Suprapubic skin (tissue), 4 donors: ENCODE results near the gene TAC3. TPM values are rescaled to one million over a fixed set of nuclear protein-coding genes. Genes with fewer than 3 reads are reported as not detected.

Experiments
- DNase-seq, 2 donors: peaks; one replicate each; pipeline ENCODE4 v3.0.0-alpha.2; 2019; ENCODE audit warnings: low spot score in 2 of 2
- H3K27ac ChIP-seq: fragments of 200-600 bp; sonication (generic); one replicate; pipeline ENCODE4 v1.5.1; 2019
- H3K27me3 ChIP-seq: fragments of 200-600 bp; sonication (generic); one replicate; pipeline ENCODE4 v1.5.1; 2019
- H3K36me3 ChIP-seq: fragments of 200-600 bp; sonication (generic); one replicate; pipeline ENCODE4 v1.5.1; 2019
- H3K4me1 ChIP-seq: fragments of 200-600 bp; sonication (generic); one replicate; pipeline ENCODE4 v1.5.1; 2019
- H3K4me3 ChIP-seq: fragments of 200-600 bp; sonication (generic); one replicate; pipeline ENCODE4 v1.5.1; 2019; ENCODE audit warnings: mild to moderate bottlenecking
- H3K9me3 ChIP-seq: fragments of 200-600 bp; sonication (generic); one replicate; pipeline ENCODE4 v1.5.1; 2019
- EP300 ChIP-seq: sonication (generic); formaldehyde crosslinking; IDR thresholded peaks from one replicate; pipeline ENCODE4 v1.6.1; 2017; ENCODE audit warnings: antibody characterized with exemption
- POLR2A ChIP-seq, 2 donors: fragments of 450-650 bp; IDR thresholded peaks; one replicate each; pipeline ENCODE4 v1.6.1; 2017; ENCODE audit warnings: antibody characterized with exemption in 2 of 2, mild to moderate bottlenecking in 2 of 2, moderate library complexity in 2 of 2
- POLR2AphosphoS5 ChIP-seq, 3 donors: sonication (generic); formaldehyde crosslinking; IDR thresholded peaks; one replicate each; pipeline ENCODE4 v1.6.1; 2017; ENCODE audit warnings: antibody characterized with exemption in 3 of 3
- WGBS: methylation state at CpG from one replicate; pipeline ENCODE4 v1.1.5; 2018; 5-methylcytosine and 5-hydroxymethylcytosine counted together
- total RNA-seq, 4 donors: library from RNA; depleted of rRNA; stranded (reverse); fragments of >200 nt; gene quantifications; one replicate each; pipeline ENCODE4 v1.1.0, GENCODE V29; 2016
- TF ChIP-seq, protein P1 (sequence below), 2 donors: fragments of 200-600 bp in 1 of 2; fragments of 450-650 bp in 1 of 2; sonication (generic) in 1 of 2; IDR thresholded peaks; one replicate each; pipeline ENCODE4 v1.5.1; 2016 to 2019; ENCODE audit warnings: antibody characterized with exemption in 2 of 2, mild to moderate bottlenecking in 1 of 2, moderate library complexity in 1 of 2

The TAC3 gene
- total RNA-seq, 4 donors from 2014 or later: not detected

GRCh38 chr12:57000393-57000792 lies 15.9 kb downstream of the TAC3 start:
- Histone ChIP-seq H3K4me3 (no peak overlapping the region), H3K27me3 (no peaks in the 10 kb centered on the region), H3K9me3 (no peaks in the 10 kb centered on the region), H3K36me3 (peaks cover 53% of the 10 kb centered on the region), H3K4me1 (peaks cover 18% of the 10 kb centered on the region), H3K27ac (no peak overlapping the region)
- TF ChIP-seq EP300 (no peak), POLR2A (IDR thresholded peaks at IDR 0.05) (no peak), POLR2AphosphoS5 (IDR thresholded peaks at IDR 0.05) (no peak)
- TF ChIP-seq, protein P1, sequence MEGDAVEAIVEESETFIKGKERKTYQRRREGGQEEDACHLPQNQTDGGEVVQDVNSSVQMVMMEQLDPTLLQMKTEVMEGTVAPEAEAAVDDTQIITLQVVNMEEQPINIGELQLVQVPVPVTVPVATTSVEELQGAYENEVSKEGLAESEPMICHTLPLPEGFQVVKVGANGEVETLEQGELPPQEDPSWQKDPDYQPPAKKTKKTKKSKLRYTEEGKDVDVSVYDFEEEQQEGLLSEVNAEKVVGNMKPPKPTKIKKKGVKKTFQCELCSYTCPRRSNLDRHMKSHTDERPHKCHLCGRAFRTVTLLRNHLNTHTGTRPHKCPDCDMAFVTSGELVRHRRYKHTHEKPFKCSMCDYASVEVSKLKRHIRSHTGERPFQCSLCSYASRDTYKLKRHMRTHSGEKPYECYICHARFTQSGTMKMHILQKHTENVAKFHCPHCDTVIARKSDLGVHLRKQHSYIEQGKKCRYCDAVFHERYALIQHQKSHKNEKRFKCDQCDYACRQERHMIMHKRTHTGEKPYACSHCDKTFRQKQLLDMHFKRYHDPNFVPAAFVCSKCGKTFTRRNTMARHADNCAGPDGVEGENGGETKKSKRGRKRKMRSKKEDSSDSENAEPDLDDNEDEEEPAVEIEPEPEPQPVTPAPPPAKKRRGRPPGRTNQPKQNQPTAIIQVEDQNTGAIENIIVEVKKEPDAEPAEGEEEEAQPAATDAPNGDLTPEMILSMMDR (IDR thresholded peaks at IDR 0.05): no peak
- 65% methylated on average over 1 of the region's 1 CpG for WGBS
- DNase-seq: no peak

DNA sequence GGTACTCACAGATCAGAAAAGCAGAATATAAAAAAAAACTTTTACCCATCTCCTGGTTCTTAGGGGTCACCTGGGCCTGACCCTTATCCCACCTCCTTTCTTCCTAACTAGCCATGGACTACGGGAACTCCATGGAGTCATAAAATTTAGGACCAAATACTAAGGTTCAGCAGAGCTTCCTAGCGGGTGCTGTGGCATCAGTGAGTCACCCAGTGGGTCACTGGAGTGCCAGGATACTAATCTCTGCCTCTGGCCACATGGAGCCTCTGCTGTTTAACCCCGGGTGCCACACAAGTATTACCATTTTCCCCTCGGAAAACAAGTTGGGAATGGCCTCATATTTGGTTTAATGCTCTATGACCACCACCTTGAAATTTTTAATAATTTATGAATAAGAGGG lies 16.9 kb downstream of the TAC3 start:
- WGBS: 92% methylated on average over 4 of the region's 4 CpGs
- no peak for TF ChIP-seq POLR2A (IDR thresholded peaks at IDR 0.05)
- TF ChIP-seq, protein P1 (IDR thresholded peaks at IDR 0.05): no peak
- no peak for TF ChIP-seq POLR2AphosphoS5 (IDR thresholded peaks at IDR 0.05)
- TF ChIP-seq EP300: no peak
- Histone ChIP-seq H3K27ac (no peak overlapping the region), H3K36me3 (peaks cover 50% of the 10 kb centered on the region), H3K27me3 (no peaks in the 10 kb centered on the region), H3K4me3 (no peak overlapping the region), H3K9me3 (no peaks in the 10 kb centered on the region), H3K4me1 (peaks cover 9% of the 10 kb centered on the region)
- no peak for DNase-seq

DNA sequence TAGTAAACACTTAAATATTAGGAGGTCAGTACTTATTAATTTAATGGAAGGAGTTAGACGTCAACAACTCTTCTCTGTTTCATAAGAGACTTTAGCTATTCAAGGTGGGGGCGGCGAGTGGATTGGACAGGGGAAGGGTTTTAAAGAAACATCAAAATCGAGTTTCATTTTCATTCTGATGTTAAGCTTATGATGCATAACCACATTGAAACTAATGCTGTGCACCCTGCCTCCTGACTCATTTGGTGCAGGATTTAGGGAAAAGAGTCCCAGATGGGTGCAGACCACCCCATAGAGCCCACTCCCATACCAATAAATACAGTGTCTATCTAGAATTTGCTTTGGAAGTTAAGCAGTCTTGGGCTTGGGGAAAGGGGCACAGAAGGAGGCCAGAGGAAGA lies 17.3 kb downstream of the TAC3 start:
- Histone ChIP-seq H3K27ac (no peak overlapping the region), H3K36me3 (peaks cover 45% of the 10 kb centered on the region), H3K4me1 (peaks cover 9% of the 10 kb centered on the region), H3K27me3 (no peaks in the 10 kb centered on the region), H3K4me3 (no peak overlapping the region), H3K9me3 (no peaks in the 10 kb centered on the region)
- DNase-seq: no peak
- 73% methylated on average over 4 of the region's 4 CpGs for WGBS
- TF ChIP-seq, protein P1 (IDR thresholded peaks at IDR 0.05): no peak
- TF ChIP-seq EP300: no peak
- TF ChIP-seq POLR2AphosphoS5 (IDR thresholded peaks at IDR 0.05): no peak
- no peak for TF ChIP-seq POLR2A (IDR thresholded peaks at IDR 0.05)

- 94% methylated on average over 6 of the region's 6 CpGs for WGBS
- peaks cover 39% of the 10 kb centered on the region for H3K36me3 ChIP-seq
Observed at GRCh38 chr12:56998316-56998715, 18.0 kb downstream of the TAC3 start.

GRCh38 chr12:56996793-56997545 lies 19.4 kb downstream of the TAC3 start:
- 71% methylated on average over 10 of the region's 12 CpGs for WGBS
- Histone ChIP-seq H3K36me3 (peaks cover 25% of the 10 kb centered on the region), H3K4me1 (peaks cover 6% of the 10 kb centered on the region), H3K27me3 (no peaks in the 10 kb centered on the region), H3K9me3 (no peaks in the 10 kb centered on the region), H3K27ac (no peak overlapping the region), H3K4me3 (no peak overlapping the region)
- no peak for TF ChIP-seq EP300
- TF ChIP-seq, protein P1 (IDR thresholded peaks at IDR 0.05): no peak
- TF ChIP-seq POLR2AphosphoS5 (IDR thresholded peaks at IDR 0.05): no peak
- TF ChIP-seq POLR2A (IDR thresholded peaks at IDR 0.05): no peak
- no peak for DNase-seq

More at GRCh38 chr12:56998316-56998715, 18.0 kb downstream of the TAC3 start:
- Histone ChIP-seq H3K4me3 (no peak overlapping the region), H3K27ac (no peak overlapping the region), H3K27me3 (no peaks in the 10 kb centered on the region), H3K9me3 (no peaks in the 10 kb centered on the region), H3K4me1 (peaks cover 9% of the 10 kb centered on the region)
- no peak for DNase-seq
- TF ChIP-seq POLR2AphosphoS5 (IDR thresholded peaks at IDR 0.05): no peak
- TF ChIP-seq EP300: no peak
- TF ChIP-seq, protein P1 (IDR thresholded peaks at IDR 0.05): no peak
- TF ChIP-seq POLR2A (IDR thresholded peaks at IDR 0.05): no peak
